ENCODE results near the gene TBCD.
A peak's percentile ranks its signal among the peaks of the same experiment; 100 is the strongest.
"Not testable (repeated sequence)": the region's sequence is repeated elsewhere in the genome, so short reads cannot be mapped to it uniquely, and the experiment has no call there.

TBCD gene

GRCh38 chr17:82974136-82974952, 222.5 kb downstream of the TBCD start:
- DNase-seq (ENCODE audit: low read depth) = no peak

GRCh38 chr17:82976982-82977488, 225.2 kb downstream of the TBCD start:
- no peak for DNase-seq (ENCODE audit: low read depth)

GRCh38 chr17:82977606-82978005, 225.7 kb downstream of the TBCD start:
- DNase-seq (ENCODE audit: low read depth) = no peak

GRCh38 chr17:82978765-82979349, 227.0 kb downstream of the TBCD start:
- no peak for DNase-seq (ENCODE audit: low read depth)

DNA sequence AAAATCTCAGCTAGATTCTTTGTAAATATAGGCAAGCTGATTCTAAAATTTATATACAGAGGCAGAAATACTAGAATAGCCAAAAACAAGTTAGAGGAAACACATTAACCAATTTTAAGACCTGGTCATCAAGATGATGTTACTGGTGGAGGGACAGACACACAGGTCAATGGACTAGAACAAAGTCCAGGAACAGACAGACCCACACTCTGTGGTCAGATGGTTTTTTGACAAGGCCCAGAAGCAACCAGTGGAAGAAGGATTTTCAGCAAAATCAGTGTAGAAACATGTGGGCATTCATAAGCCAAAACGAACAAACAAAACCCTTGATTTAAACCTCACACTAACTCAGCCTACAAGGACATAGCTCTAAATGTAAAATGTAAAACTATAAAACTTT, 227.9 kb downstream of the TBCD start:
- no peak for DNase-seq (ENCODE audit: low read depth)

DNA sequence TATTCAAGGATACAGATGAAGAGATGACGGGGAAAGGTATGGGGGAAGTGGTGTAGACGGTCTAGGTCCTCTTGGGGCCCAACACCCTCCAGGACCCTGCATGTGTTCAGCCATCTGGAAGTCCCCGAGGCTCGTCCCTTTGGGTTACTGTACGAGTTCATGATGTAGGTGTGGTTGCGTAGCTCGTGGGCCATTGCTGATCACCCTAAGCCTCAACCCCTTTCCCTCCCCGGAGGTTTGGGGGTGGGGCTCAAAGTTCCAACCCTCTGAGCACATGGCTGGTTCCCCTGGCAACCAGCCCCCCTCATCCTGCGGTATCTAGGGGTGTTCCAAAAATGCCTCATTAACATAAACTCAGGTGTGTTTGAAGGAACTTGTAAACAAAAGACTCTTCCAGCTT, 228.8 kb downstream of the TBCD start:
- DNase-seq (ENCODE audit: low read depth) = no peak

- no peak for DNase-seq (ENCODE audit: low read depth)
Measured at GRCh38 chr17:82981141-82981730, 229.4 kb downstream of the TBCD start.

- no peak for DNase-seq (ENCODE audit: low read depth)
Measured at GRCh38 chr17:82983510-82984248, 231.8 kb downstream of the TBCD start.

DNA sequence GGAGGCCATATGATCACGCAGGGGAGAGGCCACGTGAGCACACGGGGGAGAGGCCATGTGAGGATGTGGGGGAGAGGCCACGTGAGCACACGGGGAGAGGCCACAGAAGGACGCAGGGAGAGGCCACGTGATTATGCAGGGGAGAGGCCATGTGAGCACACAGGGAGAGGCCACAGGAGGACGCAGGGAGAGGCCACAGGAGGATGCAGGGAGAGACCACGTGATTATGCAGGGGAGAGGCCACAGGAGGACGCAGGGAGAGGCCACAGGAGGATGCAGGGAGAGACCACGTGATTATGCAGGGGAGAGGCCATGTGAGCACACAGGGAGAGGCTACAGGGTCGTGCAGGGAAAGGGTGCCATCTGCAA, 232.4 kb downstream of the TBCD start:
- not testable (repeated sequence) for DNase-seq (ENCODE audit: low read depth)

- no peak for DNase-seq (ENCODE audit: low read depth)
Measured at GRCh38 chr17:82984751-82985427, 233.0 kb downstream of the TBCD start.

GRCh38 chr17:82985428-82985805, 233.6 kb downstream of the TBCD start:
- DNase-seq (ENCODE audit: low read depth) = no peak

- peak; percentile 41 for DNase-seq (ENCODE audit: low read depth)
Measured at GRCh38 chr17:82985973-82986372, 234.1 kb downstream of the TBCD start.

GRCh38 chr17:82989051-82989450, 237.2 kb downstream of the TBCD start:
- DNase-seq (ENCODE audit: low read depth) = not testable (repeated sequence)

GRCh38 chr17:82989881-82990280, 238.0 kb downstream of the TBCD start:
- no peak for DNase-seq (ENCODE audit: low read depth)

DNA sequence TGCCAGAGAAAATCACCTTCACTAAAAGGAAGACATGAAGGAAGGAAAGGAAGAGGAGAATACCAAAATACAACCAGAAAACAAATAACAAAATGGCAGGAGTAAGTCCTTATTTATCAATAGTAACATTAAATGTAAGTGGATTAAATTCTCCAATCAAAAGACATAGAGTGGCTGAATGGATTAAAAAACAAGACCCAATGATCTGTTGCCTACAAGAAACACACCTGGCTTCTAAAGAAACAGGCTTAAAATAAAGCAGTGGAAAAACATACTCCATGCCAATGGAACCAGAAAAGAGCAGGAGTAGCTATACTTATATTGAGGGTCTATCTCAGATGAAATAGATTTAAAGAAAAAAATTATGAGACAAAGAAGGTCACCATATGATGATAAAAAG, 241.1 kb downstream of the TBCD start:
- DNase-seq (ENCODE audit: low read depth) = no peak
